HG03460 (cell line): ENCODE results near the gene ARL5B.
"Not testable (repeated sequence)": the region's sequence is repeated elsewhere in the genome, so short reads cannot be mapped to it uniquely, and the experiment has no call there.

Source experiments
- ATAC-seq: cut with Tn5 transposase; IDR thresholded peaks from one replicate; pipeline ENCODE4 v1.9.1; 2021; ENCODE audit not compliant: unreplicated experiment

Gene ARL5B

GRCh38 chr10:18659125-18659818 is at the start of gene ARL5B:
Gene ARL5B, plus strand, starts transcription at chr10:18659431. Its CDS starts 207 bp downstream, at chr10:18659638.
- peak; percentile 87 for ATAC-seq

DNA sequence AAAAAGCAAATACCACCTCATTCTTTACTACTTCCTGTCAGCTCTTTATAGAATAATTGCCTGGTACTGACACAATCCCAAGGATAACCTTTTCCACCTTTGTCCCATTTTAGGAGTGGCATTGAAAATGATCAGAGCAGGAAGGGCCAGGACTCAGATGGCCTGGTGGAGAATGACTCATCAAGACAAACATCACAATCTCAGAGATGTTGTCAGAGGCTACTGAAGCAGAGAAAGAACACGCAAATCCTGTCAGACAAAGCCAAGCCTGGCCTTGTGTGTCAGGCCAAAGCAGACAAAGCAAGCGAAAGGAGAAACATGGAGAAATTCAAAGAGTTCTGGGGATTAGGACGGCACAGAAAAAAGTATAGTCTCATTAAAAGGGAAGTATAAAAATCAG is 48.7 kb upstream of the ARL5B start:
- ATAC-seq, result no peak

- no peak for ATAC-seq
Observed at GRCh38 chr10:18611168-18611567, 48.1 kb upstream of the ARL5B start.

GRCh38 chr10:18615618-18616017 is 43.6 kb upstream of the ARL5B start:
- ATAC-seq, result no peak

GRCh38 chr10:18616337-18616736 is 42.9 kb upstream of the ARL5B start:
- no peak for ATAC-seq

- no peak for ATAC-seq
Observed at GRCh38 chr10:18619016-18619415, 40.2 kb upstream of the ARL5B start.

DNA sequence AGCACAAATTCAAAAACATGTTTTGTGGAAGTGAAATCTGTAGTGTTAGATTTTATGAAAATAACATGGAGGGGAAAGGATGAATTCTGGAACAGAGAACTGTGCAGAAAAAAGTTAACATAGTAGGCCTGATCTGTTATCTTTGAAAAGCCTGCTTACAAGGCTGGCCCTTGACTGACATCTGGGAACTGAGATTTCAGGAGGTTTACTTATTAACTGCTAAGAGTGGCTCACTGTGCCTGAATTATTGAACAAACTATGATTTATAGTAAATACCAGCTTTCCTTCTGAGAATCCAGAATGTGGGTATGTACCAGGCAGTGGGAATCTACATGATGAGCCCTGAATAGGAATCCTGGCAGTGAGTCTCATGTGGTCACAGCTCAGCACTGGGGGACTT is 38.4 kb upstream of the ARL5B start:
- no peak for ATAC-seq

DNA sequence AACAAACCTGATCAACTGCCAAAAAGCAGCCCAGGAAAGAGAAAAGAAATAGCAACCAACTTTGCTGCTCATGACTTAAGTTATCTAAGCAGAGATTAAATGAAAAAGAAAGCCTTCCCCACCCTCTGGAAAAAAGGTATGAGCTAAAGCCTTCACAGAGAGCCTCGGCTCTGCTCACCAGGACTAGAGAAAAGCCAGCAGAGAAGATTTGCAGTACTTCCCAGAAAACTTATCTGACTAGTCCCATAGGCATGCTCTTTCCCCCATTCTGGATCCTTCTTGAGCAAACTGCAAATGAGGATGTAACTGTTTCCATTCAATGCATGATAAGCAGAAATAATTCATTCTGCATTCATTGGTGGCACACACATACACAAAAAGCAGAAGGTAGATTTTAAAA is 35.6 kb upstream of the ARL5B start:
- not testable (repeated sequence) for ATAC-seq

DNA sequence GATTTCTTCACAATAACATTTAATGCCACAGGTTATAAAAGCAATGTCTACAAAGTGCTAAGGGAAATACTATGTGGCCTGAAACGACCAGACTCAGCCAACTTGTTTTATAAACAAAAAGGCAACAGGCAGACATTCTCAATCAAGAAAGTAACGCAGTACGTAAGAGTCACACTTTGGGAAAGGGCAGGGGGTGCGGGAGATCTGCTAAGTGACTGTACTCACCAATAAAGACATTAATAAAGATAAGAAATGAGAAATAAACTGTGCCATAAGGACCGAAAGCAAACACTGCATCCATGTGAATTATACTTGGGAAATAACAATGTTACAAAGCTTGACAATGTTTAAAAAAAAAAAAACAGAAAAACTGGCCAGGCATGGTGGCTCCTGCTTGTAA is 33.3 kb upstream of the ARL5B start:
- no peak for ATAC-seq

DNA sequence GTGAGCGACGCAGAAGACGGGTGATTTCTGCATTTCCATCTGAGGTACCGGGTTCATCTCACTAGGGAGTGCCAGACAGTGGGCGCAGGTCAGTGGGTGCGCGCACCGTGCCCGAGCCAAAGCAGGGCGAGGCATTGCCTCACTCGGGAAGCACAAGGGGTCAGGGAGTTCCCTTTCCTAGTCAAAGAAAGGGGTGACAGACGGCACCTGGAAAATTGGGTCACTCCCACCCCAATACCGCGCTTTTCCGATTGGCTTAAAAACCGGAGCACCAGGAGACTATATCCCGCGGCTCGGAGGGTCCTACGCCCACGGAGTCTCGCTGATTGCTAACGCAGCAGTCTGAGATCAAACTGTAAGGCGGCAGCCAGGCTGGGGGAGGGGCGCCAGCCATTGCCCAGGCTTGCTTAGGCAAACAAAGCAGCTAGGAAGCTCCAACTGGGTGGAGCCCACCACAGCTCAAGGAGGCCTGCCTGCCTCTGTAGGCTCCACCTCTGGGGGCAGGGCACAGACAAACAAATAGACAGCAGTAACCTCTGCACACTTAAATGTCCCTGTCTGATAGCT is 31.7 kb upstream of the ARL5B start:
- not testable (repeated sequence) for ATAC-seq

DNA sequence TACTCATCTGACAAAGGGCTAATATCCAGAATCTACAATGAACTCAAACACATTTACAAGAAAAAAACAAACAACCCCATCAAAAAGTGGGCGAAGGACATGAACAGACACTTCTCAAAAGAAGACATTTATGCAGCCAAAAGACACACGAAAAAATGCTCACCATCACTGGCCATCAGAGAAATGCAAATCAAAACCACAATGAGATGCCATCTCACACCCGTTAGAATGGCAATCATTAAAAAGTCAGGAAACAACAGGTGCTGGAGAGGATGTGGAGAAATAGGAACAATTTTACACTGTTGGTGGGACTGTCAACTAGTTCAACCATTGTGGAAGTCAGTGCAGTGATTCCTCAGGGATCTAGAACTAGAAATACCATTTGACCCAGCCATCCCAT is 26.7 kb upstream of the ARL5B start:
- ATAC-seq, result not testable (repeated sequence)

DNA sequence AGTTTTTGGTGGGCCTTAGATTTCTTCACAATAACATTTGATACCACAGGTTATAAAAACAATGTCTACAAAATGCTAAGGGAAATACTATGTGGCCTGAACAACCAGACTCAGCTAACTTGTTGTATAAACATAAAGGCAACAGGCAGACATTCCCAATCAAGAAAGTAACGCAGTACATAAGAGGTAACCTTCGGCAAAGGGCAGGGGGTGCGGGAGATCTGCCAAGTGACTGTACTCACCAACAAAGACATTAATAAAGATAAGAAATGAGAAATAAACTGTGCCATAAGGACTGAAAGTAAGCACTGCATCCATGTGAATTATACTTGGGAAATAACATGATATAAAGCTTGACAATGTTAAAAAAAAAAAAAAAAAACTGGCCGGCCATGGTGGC is 23.2 kb upstream of the ARL5B start:
- no peak for ATAC-seq

DNA sequence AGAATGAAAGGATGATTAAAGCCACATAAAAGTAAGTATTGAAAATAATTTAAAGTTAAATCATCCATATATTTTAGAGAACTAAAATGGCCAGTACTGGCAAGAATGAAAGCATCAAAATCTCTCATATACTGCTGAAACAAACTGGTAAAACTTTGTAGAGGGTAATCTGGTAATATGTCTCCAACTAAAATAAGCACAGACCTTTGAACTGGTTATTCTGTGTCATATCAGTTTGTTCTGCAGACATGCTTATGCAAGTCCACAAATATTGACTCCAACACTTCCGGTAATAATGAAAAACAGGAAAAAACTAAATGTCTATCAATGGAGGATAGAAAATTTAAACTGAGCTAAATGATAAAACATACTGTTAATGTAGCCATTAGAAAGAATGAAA is 21.8 kb upstream of the ARL5B start:
- ATAC-seq, result not testable (repeated sequence)

DNA sequence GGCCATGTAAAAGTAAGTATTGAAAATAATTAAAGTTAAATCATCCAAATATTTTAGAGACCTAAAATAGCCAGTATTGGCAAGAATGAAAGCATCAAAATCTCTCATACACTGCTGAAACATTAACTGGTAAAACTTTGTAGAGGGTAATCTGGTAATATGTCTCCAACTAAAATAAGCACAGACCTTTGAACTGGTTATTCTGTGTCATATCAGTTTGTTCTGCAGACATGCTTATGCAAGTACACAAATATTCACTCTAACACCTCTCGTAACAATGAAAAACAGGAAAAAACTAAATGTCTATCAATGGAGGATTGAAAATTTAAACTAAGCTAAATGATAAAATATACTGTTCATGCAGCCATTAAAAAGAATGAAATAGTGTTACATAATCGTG is 19.5 kb upstream of the ARL5B start:
- not testable (repeated sequence) for ATAC-seq

DNA sequence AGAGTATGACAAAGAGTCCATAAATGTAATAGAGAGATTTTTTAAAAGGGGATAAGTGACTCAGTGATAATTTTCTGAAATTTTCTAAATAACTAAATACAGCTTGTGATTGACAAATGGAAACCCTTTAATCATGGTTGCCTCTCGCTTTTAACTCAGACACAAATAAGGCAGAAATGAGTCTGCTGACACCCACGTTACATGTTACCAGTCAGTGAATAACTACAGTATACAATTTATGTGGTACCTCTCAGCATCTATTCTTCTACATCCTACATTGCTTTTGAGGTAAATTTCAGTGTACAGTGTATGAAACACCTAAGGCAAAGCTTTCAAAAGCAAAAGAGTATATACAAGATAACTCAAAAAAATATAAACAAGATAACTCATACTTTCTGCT is 12.1 kb upstream of the ARL5B start:
- no peak for ATAC-seq

DNA sequence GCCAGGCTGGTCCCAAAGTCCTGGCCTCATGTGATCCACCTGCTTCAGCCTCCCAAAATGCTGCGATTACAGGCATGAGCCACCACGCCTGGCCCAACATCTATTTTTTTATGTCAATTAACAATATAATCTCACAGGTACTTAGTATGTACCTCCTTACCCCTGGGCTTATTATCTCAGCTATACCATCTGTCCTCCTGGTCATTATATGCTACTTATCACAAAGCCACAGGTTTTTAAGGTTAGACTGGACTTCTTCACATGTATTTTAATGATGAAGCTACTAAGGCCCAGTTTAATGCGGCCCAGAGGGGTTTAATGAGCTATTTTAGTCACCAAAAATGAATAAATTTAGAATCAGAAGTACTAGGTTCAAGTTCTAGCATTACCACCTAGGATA is 11.3 kb upstream of the ARL5B start:
- ATAC-seq, result no peak

DNA sequence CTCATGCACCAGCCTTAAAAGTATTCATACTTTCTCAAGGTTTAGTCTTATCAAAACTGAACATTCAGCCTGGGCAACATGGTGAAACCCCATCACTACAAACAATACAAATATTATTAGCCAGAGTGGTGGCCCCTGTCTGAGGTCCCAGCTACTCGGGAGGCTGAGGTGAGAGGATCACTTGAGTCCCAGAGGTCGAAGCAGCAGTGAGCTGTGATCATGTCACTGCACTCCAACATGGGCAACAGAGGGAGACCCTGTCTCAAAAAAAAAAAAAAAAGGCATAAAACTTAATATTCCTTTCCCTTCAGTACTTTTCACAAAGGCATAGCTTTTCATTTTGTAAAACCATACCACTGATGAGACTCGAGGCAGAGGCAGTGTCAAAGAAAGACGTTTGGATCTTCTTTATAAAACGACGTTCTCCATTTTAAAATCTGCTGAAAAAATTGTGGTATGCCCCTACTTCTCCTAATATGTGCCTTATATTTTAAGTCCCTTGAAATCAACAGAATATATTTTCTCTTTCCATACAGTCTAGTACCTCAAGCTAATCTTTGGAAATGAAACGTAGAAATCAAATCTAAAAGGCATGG is 9.8 kb upstream of the ARL5B start:
- ATAC-seq, result no peak

GRCh38 chr10:18650404-18650997 is 8.7 kb upstream of the ARL5B start:
- ATAC-seq, result no peak

GRCh38 chr10:18651324-18652007 is 7.8 kb upstream of the ARL5B start, which contains the start of gene NSUN6:
Gene NSUN6, minus strand, starts transcription at chr10:18651587. Its CDS starts 384 bp downstream, at chr10:18651203.
- ATAC-seq, result peak; percentile 98

GRCh38 chr10:18653112-18653511 is 6.1 kb upstream of the ARL5B start:
- no peak for ATAC-seq

DNA sequence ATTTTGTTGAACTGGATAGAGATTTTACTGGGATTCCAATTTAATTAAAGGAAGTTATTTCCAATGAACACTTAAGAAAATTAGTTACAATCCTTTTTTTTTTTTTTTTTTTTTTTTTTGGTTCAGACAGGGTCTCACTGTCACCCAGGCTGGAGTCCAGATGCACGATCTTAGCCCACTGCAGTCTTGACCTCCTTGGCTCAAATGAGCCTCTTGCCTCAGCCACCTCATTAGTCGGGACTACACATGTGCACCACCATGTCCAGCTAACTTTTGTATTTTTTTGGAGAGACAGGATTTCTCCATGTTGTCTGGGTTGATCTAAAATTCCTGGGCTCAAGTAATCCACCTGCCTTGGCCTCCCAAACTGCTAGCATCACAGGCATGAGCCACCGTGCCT is 2.5 kb upstream of the ARL5B start:
- ATAC-seq, result no peak
